Measurements from ENCODE around the gene DPYSL4. TPM values are rescaled to one million over a fixed set of nuclear protein-coding genes. Genes with fewer than 3 reads are reported as not detected.

The DPYSL4 gene
- total RNA-seq, 6 experiments from 2014 or later = 0.24 to 0.31 (median 0.25) TPM; not detected in 3

GRCh38 chr10:132205650-132206376 is 19.1 kb downstream of the DPYSL4 start:
- ATAC-seq (no peak), DNase-seq (peak in 2 of 3 donors; percentile 13 to 27)
- H3K9me3 ChIP-seq = no peaks in the 10 kb centered on the region
- H3K27me3 ChIP-seq = no peaks in the 10 kb centered on the region
- no peaks in the 10 kb centered on the region for H3K36me3 ChIP-seq
- no peak overlapping the region for H3K27ac ChIP-seq
- TF ChIP-seq, protein P1, sequence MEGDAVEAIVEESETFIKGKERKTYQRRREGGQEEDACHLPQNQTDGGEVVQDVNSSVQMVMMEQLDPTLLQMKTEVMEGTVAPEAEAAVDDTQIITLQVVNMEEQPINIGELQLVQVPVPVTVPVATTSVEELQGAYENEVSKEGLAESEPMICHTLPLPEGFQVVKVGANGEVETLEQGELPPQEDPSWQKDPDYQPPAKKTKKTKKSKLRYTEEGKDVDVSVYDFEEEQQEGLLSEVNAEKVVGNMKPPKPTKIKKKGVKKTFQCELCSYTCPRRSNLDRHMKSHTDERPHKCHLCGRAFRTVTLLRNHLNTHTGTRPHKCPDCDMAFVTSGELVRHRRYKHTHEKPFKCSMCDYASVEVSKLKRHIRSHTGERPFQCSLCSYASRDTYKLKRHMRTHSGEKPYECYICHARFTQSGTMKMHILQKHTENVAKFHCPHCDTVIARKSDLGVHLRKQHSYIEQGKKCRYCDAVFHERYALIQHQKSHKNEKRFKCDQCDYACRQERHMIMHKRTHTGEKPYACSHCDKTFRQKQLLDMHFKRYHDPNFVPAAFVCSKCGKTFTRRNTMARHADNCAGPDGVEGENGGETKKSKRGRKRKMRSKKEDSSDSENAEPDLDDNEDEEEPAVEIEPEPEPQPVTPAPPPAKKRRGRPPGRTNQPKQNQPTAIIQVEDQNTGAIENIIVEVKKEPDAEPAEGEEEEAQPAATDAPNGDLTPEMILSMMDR (IDR thresholded peaks at IDR 0.05) = no peak
- no peak for TF ChIP-seq POLR2A (IDR thresholded peaks at IDR 0.05)
- WGBS (ENCODE audit: insufficient coverage, low coverage, low lambda C conversion rate, missing lambda C conversion rate) = 55% methylated on average over 2 of the region's 37 CpGs
- no peaks in the 10 kb centered on the region for H3K4me1 ChIP-seq
- intact Hi-C loops (cut with DNase I) = no loop called here
- H3K4me3 ChIP-seq = no peak overlapping the region

- Histone ChIP-seq H3K36me3 (no peaks in the 10 kb centered on the region), H3K4me3 (no peak overlapping the region), H3K4me1 (no peaks in the 10 kb centered on the region), H3K27me3 (no peaks in the 10 kb centered on the region), H3K27ac (no peak overlapping the region), H3K9me3 (no peaks in the 10 kb centered on the region)
- whole genome bisulfite sequencing (ENCODE audit: insufficient coverage, low coverage, low lambda C conversion rate, missing lambda C conversion rate) = 80% methylated on average over 1 of the region's 11 CpGs
- no peak for ATAC-seq
- DNase-seq = no peak
- intact Hi-C loops (cut with DNase I) = no loop called here
- TF ChIP-seq, protein P1 (IDR thresholded peaks at IDR 0.05) = no peak
- no peak for TF ChIP-seq POLR2A (IDR thresholded peaks at IDR 0.05)
These were observed 19.6 kb downstream of the DPYSL4 start for GRCh38 chr10:132206377-132206745.

DNA sequence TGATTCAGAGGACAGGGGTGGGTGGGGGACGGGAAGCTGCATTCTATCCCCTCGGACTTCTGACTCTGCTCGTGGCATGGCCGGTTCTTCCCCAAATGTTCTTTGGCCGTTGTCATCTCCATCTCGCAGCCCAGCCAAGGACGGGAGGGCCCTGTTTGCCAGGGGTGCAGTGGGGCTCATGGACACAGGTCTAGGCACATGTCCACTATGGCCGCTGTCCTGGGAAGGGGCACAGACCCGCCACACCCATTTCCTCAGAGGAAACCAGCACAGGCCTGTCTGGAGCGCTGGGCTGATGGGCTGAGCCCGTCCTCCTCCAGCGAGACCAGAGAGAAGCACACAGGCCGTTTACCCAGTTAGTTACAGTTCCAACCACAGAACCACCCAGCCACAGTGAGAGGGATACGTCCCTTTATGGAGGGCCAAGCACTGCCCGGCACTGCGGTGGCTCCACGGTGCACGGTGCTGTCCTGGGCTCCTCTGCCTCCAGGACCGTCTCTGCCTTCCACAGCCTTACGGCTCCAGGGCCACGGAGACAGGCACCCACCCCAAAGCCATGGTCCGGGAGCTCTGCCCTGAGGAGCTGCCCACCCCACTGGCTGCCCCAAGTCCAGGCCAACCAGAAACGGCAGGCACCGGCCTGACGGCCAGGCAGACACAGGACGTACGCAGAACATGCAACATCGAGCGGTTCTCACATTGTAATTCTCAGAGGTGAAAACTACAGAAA is 20.2 kb downstream of the DPYSL4 start:
- DNase-seq = peak in 1 of 3 donors; percentile 50
- intact Hi-C loops (cut with DNase I) = no loop called here
- TF ChIP-seq, protein P1 (IDR thresholded peaks at IDR 0.05) = no peak
- TF ChIP-seq POLR2A (IDR thresholded peaks at IDR 0.05) = no peak
- Histone ChIP-seq H3K4me3 (no peak overlapping the region), H3K4me1 (no peaks in the 10 kb centered on the region), H3K36me3 (no peaks in the 10 kb centered on the region), H3K9me3 (no peaks in the 10 kb centered on the region), H3K27ac (no peak overlapping the region), H3K27me3 (no peaks in the 10 kb centered on the region)
- WGBS (ENCODE audit: insufficient coverage, low coverage, low lambda C conversion rate, missing lambda C conversion rate) = 60% methylated on average over 3 of the region's 29 CpGs
- ATAC-seq = no peak

- Histone ChIP-seq H3K4me3 (no peak overlapping the region), H3K27ac (no peak overlapping the region), H3K9me3 (no peaks in the 10 kb centered on the region), H3K36me3 (no peaks in the 10 kb centered on the region), H3K27me3 (no peaks in the 10 kb centered on the region), H3K4me1 (no peaks in the 10 kb centered on the region)
- 80% methylated on average over 4 of the region's 48 CpGs for WGBS (ENCODE audit: insufficient coverage, low coverage, low lambda C conversion rate, missing lambda C conversion rate)
- ATAC-seq (no peak), DNase-seq (peak in 1 of 3 donors; percentile 54)
- intact Hi-C loops (cut with DNase I) = no loop called here
- TF ChIP-seq, protein P1 (IDR thresholded peaks at IDR 0.05) = no peak
- TF ChIP-seq POLR2A (IDR thresholded peaks at IDR 0.05) = no peak
These were observed 21.1 kb downstream of the DPYSL4 start for GRCh38 chr10:132207536-132208461.

All from right lobe of liver (tissue), 6 donors.